Medulla oblongata (tissue), 1 donor: ENCODE data around the gene SLC10A7.

Experiments used
- DNase-seq: peaks from one replicate; pipeline ENCODE4 v3.0.0-alpha.2; 2015; ENCODE audit errors: extremely low spot score

Gene SLC10A7

DNA sequence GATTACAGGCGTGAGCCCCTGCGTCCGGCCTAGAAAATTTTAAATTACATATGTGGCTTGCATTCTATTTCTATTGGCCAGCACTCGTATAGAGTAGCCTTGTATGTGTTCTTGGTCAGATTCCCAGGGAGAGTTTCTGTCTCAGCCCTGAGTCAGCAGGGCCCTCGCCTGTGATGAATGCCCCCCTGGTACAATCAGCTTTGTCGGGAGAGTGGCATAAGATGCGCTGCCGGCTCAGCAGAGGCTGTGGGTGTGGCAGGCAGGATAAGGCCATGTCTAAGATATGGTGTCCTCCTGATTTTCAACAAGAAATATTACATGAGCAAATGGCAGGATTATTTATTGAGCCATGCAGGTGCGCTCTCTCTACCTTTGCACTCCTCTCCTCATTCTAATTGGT, 309.0 kb downstream of the SLC10A7 start:
- no peak for DNase-seq

DNA sequence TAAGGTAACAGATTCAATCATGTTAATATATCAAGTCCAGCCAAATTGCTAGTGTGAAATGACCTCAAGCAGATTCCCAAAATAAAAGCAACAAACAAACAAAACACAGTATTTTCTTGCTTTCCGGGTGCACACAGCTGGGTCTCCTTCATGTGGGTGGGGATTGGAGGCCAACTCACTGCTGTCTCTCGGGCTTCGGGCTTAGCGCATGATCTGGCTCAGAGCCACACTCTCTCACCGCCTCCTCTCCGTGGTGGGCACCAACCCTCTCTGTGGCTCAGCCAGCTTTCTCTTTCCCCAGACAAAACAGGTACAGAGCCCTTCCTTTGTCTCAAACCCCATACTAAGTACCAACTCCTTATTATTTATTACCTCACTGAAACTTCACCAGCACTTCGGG, 310.3 kb downstream of the SLC10A7 start:
- no peak for DNase-seq

DNA sequence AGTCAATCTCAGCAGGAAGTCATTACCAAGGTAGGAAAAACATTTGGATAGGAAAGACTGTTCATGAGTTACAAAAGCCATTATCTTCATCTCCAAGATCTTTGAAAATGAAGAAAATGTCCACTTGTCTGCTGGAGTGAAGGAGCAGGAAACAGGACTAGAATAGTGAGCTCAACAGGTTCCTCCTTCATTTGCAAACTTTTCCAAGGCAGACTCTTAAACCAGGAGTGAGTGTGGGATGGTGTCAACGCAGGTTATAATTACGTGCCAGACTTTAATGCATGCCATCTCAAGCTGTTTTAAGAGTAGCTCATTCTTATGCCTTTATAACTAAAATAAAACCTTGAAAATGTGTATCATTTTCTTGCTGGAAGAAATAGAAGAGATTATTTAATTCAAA, 310.9 kb downstream of the SLC10A7 start:
- DNase-seq: no peak

DNA sequence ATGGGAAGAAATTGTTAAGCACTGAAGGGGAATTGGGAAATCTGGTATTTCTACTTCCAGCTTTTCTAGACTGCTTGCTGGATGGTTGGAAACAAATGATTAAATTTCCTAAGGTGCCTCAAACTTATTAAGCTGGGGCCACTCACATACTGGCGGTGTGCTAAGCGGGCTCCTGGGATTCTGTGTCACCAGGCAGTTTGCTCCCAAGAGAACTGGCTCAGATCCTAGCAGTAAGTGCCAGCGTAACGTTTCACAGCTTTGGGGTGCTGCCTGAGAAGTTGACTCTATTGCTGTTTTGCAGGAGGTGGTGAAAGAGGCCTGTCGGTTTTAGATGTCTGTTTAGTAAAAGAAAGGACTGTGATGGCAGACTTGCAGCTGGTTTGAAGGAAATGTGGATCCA, 314.3 kb downstream of the SLC10A7 start:
- no peak for DNase-seq
